K562 (cell line): ENCODE measurements around the gene LPCAT3. TPM values are rescaled to one million over a fixed set of nuclear protein-coding genes. Genes with fewer than 3 reads are reported as not detected.
A peak's percentile ranks its signal among the peaks of the same experiment; 100 is the strongest.

Source experiments
- CREB1 ChIP-seq, 2 experiments: sonication (generic) in 1 of 2; formaldehyde crosslinking in 1 of 2; IDR thresholded peaks; 2 replicates each; pipeline versions ENCODE4 v1.6.1 to v1.8.0; 2012 to 2022; ENCODE audit warnings: inconsistent platforms in 1 of 2, mild to moderate bottlenecking in 1 of 2, missing genetic modification reagents in 1 of 2, moderate library complexity in 1 of 2
- FOXK1 ChIP-seq: sonication (generic); formaldehyde crosslinking; IDR thresholded peaks from 2 replicates; pipeline ENCODE4 v1.8.0; 2022; ENCODE audit warnings: missing genetic modification reagents, mild to moderate bottlenecking, borderline replicate concordance
- GABPA ChIP-seq: fragments of 200-800 bp; sonication (Bioruptor generic); conservative IDR thresholded peaks from 2 replicates; pipeline ENCODE4 v1.6.1; 2016; ENCODE audit warnings: low read depth, missing genetic modification characterization, missing compliant biosample characterization
- JUND ChIP-seq, 2 experiments: IDR thresholded peaks; 2 replicates in 1 of 2; 3 replicates in 1 of 2; pipeline ENCODE4 v1.6.1; 2011; ENCODE audit warnings: borderline replicate concordance in 2 of 2, low read depth in 2 of 2, low read length in 2 of 2, improper control_type of control experiment in 1 of 2, missing biosample characterization in 1 of 2, missing genetic modification characterization in 1 of 2, missing genetic modification reagents in 1 of 2
- MEIS2 ChIP-seq: fragments of 450-650 bp; IDR thresholded peaks from 2 replicates; pipeline ENCODE4 v1.6.1; 2014; ENCODE audit warnings: mild to moderate bottlenecking; ENCODE audit not compliant: partially characterized antibody
- NFIC ChIP-seq: fragments of 450-650 bp; IDR thresholded peaks from 2 replicates; pipeline ENCODE4 v1.6.1; 2017; ENCODE audit warnings: mild to moderate bottlenecking, inconsistent platforms
- POLR2AphosphoS5 ChIP-seq: IDR thresholded peaks from 2 replicates; pipeline ENCODE4 v1.6.1; 2011; ENCODE audit warnings: mild to moderate bottlenecking, low read depth, low read length, moderate library complexity; ENCODE audit not compliant: control insufficient read depth, insufficient read depth
- TBP ChIP-seq: optimal IDR thresholded peaks from 2 replicates; pipeline ENCODE3; 2011; ENCODE audit warnings: low read depth, low read length, improper control_type of control experiment
- ZBTB7A ChIP-seq: IDR thresholded peaks from 2 replicates; pipeline ENCODE4 v1.6.1; 2011; ENCODE audit warnings: low read depth, mild to moderate bottlenecking, low read length, moderate library complexity, borderline replicate concordance; ENCODE audit not compliant: control insufficient read depth
- ZNF197 ChIP-seq: fragments of 200-800 bp; sonication (Bioruptor generic); IDR thresholded peaks from 2 replicates; pipeline ENCODE4 v1.6.1; 2016; ENCODE audit warnings: low read depth, missing genetic modification characterization, missing compliant biosample characterization
- ZNF239 ChIP-seq: fragments of 250-450 bp; sonication (Bioruptor Pico); IDR thresholded peaks from 2 replicates; pipeline ENCODE4 v1.4.0; 2020; ENCODE audit warnings: mild to moderate bottlenecking
- polyA plus RNA-seq, 8 experiments: library from polyadenylated mRNA; depleted of rRNA in 4 of 8; stranded (reverse) in 5 of 8; unstranded in 3 of 8; fragments of >200 nt; fragmentation: Nextera tagmentation in 2 of 8; fragmentation: Illumina TruSeq in 1 of 8; extraction: Ambion mirVana in 2 of 8; extraction: Trizol in 1 of 8; gene quantifications; 2 replicates each; pipeline versions ENCODE4 v1.2.1 to v1.2.3, GENCODE V29; 2011 to 2014; ENCODE audit warnings: inconsistent platforms in 1 of 8, missing spikeins in 1 of 8
- total RNA-seq, 7 experiments: library from RNA; depleted of rRNA in 6 of 7; stranded (reverse); fragments of >200 nt in 6 of 7; fragmentation: Illumina TruSeq in 2 of 7; extraction: Trizol in 2 of 7; gene quantifications; 2 replicates each; pipeline versions ENCODE4 v1.2.1 to v1.2.3, GENCODE V29; 2011 to 2021; ENCODE audit warnings: low replicate concordance in 1 of 7
- TF ChIP-seq, protein P1 (sequence below): sonication (generic); formaldehyde crosslinking; IDR thresholded peaks from 2 replicates; pipeline ENCODE4 v1.8.1; 2023; ENCODE audit warnings: mild to moderate bottlenecking, missing genetic modification reagents
- TF ChIP-seq, protein P2 (sequence below): IDR thresholded peaks from 2 replicates; pipeline ENCODE4 v1.6.1; 2011; ENCODE audit warnings: borderline replicate concordance, low read depth, mild to moderate bottlenecking, moderate library complexity, low read length; ENCODE audit not compliant: insufficient read depth, poor library complexity, severe bottlenecking
- TF ChIP-seq, protein P3 (sequence below): fragments of 250-450 bp; sonication (Bioruptor Pico); IDR thresholded peaks from 2 replicates; pipeline ENCODE4 v1.4.0; 2020; ENCODE audit warnings: mild to moderate bottlenecking
- TF ChIP-seq, protein P4 (sequence below): IDR thresholded peaks from 2 replicates; pipeline ENCODE4 v1.6.1; 2014; ENCODE audit warnings: antibody characterized with exemption
- TF ChIP-seq, protein P5 (sequence below): fragments of 450-650 bp; conservative IDR thresholded peaks from 2 replicates; pipeline ENCODE4 v1.6.1; 2016; ENCODE audit warnings: missing genetic modification characterization, low read depth, mild to moderate bottlenecking, missing compliant biosample characterization, moderate library complexity

LPCAT3 gene
- total and polyA plus RNA-seq, 9 of the 15 experiments (the other 6 are each of a cell fraction or from before 2014, with no cell fraction given) = 4.9 to 52.5 (median 25.3) TPM

DNA sequence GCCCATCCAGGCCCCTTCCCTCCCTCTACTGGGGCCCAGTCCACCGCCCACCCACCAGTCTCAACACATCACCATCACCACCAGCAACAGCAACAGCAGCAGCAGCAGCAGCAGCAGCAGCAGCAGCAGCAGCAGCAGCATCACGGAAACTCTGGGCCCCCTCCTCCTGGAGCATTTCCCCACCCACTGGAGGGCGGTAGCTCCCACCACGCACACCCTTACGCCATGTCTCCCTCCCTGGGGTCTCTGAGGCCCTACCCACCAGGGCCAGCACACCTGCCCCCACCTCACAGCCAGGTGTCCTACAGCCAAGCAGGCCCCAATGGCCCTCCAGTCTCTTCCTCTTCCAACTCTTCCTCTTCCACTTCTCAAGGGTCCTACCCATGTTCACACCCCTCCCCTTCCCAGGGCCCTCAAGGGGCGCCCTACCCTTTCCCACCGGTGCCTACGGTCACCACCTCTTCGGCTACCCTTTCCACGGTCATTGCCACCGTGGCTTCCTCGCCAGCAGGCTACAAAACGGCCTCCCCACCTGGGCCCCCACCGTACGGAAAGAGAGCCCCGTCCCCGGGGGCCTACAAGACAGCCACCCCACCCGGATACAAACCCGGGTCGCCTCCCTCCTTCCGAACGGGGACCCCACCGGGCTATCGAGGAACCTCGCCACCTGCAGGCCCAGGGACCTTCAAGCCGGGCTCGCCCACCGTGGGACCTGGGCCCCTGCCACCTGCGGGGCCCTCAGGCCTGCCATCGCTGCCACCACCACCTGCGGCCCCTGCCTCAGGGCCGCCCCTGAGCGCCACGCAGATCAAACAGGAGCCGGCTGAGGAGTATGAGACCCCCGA is 81.4 kb downstream of the LPCAT3 start (continued):
- TF ChIP-seq ZNF197 (CRISPR knock-in tag) = no peak
- TF ChIP-seq, protein P1, sequence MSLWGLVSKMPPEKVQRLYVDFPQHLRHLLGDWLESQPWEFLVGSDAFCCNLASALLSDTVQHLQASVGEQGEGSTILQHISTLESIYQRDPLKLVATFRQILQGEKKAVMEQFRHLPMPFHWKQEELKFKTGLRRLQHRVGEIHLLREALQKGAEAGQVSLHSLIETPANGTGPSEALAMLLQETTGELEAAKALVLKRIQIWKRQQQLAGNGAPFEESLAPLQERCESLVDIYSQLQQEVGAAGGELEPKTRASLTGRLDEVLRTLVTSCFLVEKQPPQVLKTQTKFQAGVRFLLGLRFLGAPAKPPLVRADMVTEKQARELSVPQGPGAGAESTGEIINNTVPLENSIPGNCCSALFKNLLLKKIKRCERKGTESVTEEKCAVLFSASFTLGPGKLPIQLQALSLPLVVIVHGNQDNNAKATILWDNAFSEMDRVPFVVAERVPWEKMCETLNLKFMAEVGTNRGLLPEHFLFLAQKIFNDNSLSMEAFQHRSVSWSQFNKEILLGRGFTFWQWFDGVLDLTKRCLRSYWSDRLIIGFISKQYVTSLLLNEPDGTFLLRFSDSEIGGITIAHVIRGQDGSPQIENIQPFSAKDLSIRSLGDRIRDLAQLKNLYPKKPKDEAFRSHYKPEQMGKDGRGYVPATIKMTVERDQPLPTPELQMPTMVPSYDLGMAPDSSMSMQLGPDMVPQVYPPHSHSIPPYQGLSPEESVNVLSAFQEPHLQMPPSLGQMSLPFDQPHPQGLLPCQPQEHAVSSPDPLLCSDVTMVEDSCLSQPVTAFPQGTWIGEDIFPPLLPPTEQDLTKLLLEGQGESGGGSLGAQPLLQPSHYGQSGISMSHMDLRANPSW (CRISPR knock-in tag) = no peak
- no peak for TF ChIP-seq NFIC
- peak; percentile 48; the same call in 1 of the 2 replicates for TF ChIP-seq ZBTB7A
- TF ChIP-seq FOXK1 = no peak
- TF ChIP-seq, protein P2, sequence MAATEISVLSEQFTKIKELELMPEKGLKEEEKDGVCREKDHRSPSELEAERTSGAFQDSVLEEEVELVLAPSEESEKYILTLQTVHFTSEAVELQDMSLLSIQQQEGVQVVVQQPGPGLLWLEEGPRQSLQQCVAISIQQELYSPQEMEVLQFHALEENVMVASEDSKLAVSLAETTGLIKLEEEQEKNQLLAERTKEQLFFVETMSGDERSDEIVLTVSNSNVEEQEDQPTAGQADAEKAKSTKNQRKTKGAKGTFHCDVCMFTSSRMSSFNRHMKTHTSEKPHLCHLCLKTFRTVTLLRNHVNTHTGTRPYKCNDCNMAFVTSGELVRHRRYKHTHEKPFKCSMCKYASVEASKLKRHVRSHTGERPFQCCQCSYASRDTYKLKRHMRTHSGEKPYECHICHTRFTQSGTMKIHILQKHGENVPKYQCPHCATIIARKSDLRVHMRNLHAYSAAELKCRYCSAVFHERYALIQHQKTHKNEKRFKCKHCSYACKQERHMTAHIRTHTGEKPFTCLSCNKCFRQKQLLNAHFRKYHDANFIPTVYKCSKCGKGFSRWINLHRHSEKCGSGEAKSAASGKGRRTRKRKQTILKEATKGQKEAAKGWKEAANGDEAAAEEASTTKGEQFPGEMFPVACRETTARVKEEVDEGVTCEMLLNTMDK = no peak
- TF ChIP-seq JUND (IDR thresholded peaks at IDR 0.05; ENCODE audit: borderline replicate concordance, low read depth, low read length) = no peak
- TF ChIP-seq JUND (tag; IDR thresholded peaks at IDR 0.05; ENCODE audit: borderline replicate concordance, low read depth, low read length) = no peak
- TF ChIP-seq MEIS2 = no peak
- no peak for TF ChIP-seq TBP
- TF ChIP-seq, protein P3, sequence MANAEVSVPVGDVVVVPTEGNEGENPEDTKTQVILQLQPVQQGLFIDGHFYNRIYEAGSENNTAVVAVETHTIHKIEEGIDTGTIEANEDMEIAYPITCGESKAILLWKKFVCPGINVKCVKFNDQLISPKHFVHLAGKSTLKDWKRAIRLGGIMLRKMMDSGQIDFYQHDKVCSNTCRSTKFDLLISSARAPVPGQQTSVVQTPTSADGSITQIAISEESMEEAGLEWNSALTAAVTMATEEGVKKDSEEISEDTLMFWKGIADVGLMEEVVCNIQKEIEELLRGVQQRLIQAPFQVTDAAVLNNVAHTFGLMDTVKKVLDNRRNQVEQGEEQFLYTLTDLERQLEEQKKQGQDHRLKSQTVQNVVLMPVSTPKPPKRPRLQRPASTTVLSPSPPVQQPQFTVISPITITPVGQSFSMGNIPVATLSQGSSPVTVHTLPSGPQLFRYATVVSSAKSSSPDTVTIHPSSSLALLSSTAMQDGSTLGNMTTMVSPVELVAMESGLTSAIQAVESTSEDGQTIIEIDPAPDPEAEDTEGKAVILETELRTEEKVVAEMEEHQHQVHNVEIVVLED (CRISPR knock-in tag) = no peak
- no peak for TF ChIP-seq POLR2AphosphoS5
- TF ChIP-seq, protein P4, sequence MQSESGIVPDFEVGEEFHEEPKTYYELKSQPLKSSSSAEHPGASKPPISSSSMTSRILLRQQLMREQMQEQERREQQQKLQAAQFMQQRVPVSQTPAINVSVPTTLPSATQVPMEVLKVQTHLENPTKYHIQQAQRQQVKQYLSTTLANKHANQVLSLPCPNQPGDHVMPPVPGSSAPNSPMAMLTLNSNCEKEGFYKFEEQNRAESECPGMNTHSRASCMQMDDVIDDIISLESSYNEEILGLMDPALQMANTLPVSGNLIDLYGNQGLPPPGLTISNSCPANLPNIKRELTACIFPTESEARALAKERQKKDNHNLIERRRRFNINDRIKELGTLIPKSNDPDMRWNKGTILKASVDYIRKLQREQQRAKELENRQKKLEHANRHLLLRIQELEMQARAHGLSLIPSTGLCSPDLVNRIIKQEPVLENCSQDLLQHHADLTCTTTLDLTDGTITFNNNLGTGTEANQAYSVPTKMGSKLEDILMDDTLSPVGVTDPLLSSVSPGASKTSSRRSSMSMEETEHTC = no peak
- TF ChIP-seq, protein P5, sequence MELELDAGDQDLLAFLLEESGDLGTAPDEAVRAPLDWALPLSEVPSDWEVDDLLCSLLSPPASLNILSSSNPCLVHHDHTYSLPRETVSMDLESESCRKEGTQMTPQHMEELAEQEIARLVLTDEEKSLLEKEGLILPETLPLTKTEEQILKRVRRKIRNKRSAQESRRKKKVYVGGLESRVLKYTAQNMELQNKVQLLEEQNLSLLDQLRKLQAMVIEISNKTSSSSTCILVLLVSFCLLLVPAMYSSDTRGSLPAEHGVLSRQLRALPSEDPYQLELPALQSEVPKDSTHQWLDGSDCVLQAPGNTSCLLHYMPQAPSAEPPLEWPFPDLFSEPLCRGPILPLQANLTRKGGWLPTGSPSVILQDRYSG = no peak
- TF ChIP-seq ZNF239 = no peak
- TF ChIP-seq CREB1 (IDR thresholded peaks at IDR 0.05) = no peak
- no peak for TF ChIP-seq CREB1 (CRISPR knock-in tag; IDR thresholded peaks at IDR 0.05)
- no peak for TF ChIP-seq GABPA
